Neural progenitor cell (in vitro differentiated cells): ENCODE results near the gene PAEP.

Experiments
- EZH2 ChIP-seq: fragments of 200-600 bp; sonication (generic); IDR thresholded peaks from 2 replicates; pipeline ENCODE4 v1.6.1; 2017; ENCODE audit warnings: antibody characterized with exemption, mild to moderate bottlenecking, moderate library complexity
- EZH2phosphoT487 ChIP-seq: fragments of 200-600 bp; sonication (generic); IDR thresholded peaks from 2 replicates; pipeline ENCODE4 v1.6.1; 2017; ENCODE audit warnings: antibody characterized with exemption
- TF ChIP-seq, protein P1 (sequence below): fragments of 200-600 bp; sonication (generic); IDR thresholded peaks from 2 replicates; pipeline ENCODE4 v1.5.1; 2017; ENCODE audit warnings: antibody characterized with exemption, mild to moderate bottlenecking

DNA sequence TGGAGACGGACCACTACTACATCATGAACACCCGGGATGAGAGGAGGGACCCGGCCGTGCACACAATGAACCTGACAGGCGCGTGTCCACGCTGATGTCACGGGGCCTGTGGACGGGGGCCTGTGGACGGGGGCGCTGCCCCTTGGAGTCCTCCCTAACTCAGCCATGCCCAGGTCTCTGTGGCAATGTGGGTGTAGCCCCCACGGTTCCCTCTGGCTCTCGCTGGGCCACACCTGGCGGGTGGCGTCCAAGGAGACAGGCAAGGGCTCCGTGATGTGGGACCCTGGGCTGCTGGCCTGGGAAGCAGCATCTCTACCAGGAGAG, 22.1 kb downstream of the PAEP start:
- no peak for TF ChIP-seq EZH2
- no peak for TF ChIP-seq EZH2phosphoT487
- TF ChIP-seq, protein P1, sequence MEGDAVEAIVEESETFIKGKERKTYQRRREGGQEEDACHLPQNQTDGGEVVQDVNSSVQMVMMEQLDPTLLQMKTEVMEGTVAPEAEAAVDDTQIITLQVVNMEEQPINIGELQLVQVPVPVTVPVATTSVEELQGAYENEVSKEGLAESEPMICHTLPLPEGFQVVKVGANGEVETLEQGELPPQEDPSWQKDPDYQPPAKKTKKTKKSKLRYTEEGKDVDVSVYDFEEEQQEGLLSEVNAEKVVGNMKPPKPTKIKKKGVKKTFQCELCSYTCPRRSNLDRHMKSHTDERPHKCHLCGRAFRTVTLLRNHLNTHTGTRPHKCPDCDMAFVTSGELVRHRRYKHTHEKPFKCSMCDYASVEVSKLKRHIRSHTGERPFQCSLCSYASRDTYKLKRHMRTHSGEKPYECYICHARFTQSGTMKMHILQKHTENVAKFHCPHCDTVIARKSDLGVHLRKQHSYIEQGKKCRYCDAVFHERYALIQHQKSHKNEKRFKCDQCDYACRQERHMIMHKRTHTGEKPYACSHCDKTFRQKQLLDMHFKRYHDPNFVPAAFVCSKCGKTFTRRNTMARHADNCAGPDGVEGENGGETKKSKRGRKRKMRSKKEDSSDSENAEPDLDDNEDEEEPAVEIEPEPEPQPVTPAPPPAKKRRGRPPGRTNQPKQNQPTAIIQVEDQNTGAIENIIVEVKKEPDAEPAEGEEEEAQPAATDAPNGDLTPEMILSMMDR: no peak
